ENCODE measurements around the gene SNX30. TPM values are rescaled to one million over a fixed set of nuclear protein-coding genes. Genes with fewer than 3 reads are reported as not detected.
A peak's percentile ranks its signal among the peaks of the same experiment; 100 is the strongest.

Gene SNX30
- total RNA-seq, 2 experiments from 2014 or later: 5.5 to 7.2 TPM

- no peaks in the 10 kb centered on the region for H3K27me3 Mint-ChIP-seq (ENCODE audit: low read depth)
- CTCF ChIA-PET: no interaction called here
- H3K4me3 Mint-ChIP-seq: no peak overlapping the region
- POLR2A ChIA-PET: no interaction called here
- H3K36me3 Mint-ChIP-seq (ENCODE audit: low read depth): peaks cover 2% of the 10 kb centered on the region
- ATAC-seq (no peak), DNase-seq (no peak)
- no peaks in the 10 kb centered on the region for H3K9me3 Mint-ChIP-seq (ENCODE audit: insufficient read depth)
- H3K27ac Mint-ChIP-seq: no peak overlapping the region
- H3K4me1 Mint-ChIP-seq (ENCODE audit: low read depth): no peaks in the 10 kb centered on the region
These were observed 59.3 kb downstream of the SNX30 start for GRCh38 chr9:112809906-112810305.

GRCh38 chr9:112810696-112811490 is 60.3 kb downstream of the SNX30 start:
- no peak overlapping the region for H3K4me3 Mint-ChIP-seq
- ChIA-PET CTCF (interaction anchor here (1.0 kb wide), 1 partner anchor 9 kb away, joined by 3 read pairs; no protein-coding TSS in a partner anchor), POLR2A (no interaction called here)
- ATAC-seq (no peak), DNase-seq (no peak)
- H3K27me3 Mint-ChIP-seq (ENCODE audit: low read depth): no peaks in the 10 kb centered on the region
- H3K36me3 Mint-ChIP-seq (ENCODE audit: low read depth): peaks cover 2% of the 10 kb centered on the region
- H3K4me1 Mint-ChIP-seq (ENCODE audit: low read depth): no peaks in the 10 kb centered on the region
- no peak overlapping the region for H3K27ac Mint-ChIP-seq
- H3K9me3 Mint-ChIP-seq (ENCODE audit: insufficient read depth): no peaks in the 10 kb centered on the region

GRCh38 chr9:112811518-112811917 is 61.0 kb downstream of the SNX30 start:
- Mint-ChIP-seq H3K27me3 (ENCODE audit: low read depth) (no peaks in the 10 kb centered on the region), H3K4me3 (no peak overlapping the region), H3K9me3 (ENCODE audit: insufficient read depth) (no peaks in the 10 kb centered on the region), H3K27ac (no peak overlapping the region), H3K4me1 (ENCODE audit: low read depth) (no peaks in the 10 kb centered on the region), H3K36me3 (ENCODE audit: low read depth) (no peaks in the 10 kb centered on the region)
- DNase-seq (no peak), ATAC-seq (no peak)
- ChIA-PET CTCF (interaction anchor here (1.0 kb wide), 1 partner anchor 8 kb away, joined by 3 read pairs; no protein-coding TSS in a partner anchor), POLR2A (no interaction called here)

- no peak for DNase-seq
- no peaks in the 10 kb centered on the region for H3K27me3 Mint-ChIP-seq (ENCODE audit: low read depth)
- H3K4me1 Mint-ChIP-seq (ENCODE audit: low read depth): peaks cover 4% of the 10 kb centered on the region
- ATAC-seq: no peak
- ChIA-PET CTCF (no interaction called here), POLR2A (no interaction called here)
- peaks cover 4% of the 10 kb centered on the region for H3K36me3 Mint-ChIP-seq (ENCODE audit: low read depth)
- no peaks in the 10 kb centered on the region for H3K9me3 Mint-ChIP-seq (ENCODE audit: insufficient read depth)
- no peak overlapping the region for H3K27ac Mint-ChIP-seq
- H3K4me3 Mint-ChIP-seq: no peak overlapping the region
These were observed 65.3 kb downstream of the SNX30 start for GRCh38 chr9:112815868-112816267.

- Mint-ChIP-seq H3K9me3 (ENCODE audit: insufficient read depth) (no peaks in the 10 kb centered on the region), H3K27me3 (ENCODE audit: low read depth) (no peaks in the 10 kb centered on the region), H3K36me3 (ENCODE audit: low read depth) (peaks cover 4% of the 10 kb centered on the region), H3K27ac (no peak overlapping the region), H3K4me1 (ENCODE audit: low read depth) (peaks cover 4% of the 10 kb centered on the region), H3K4me3 (no peak overlapping the region)
- ChIA-PET POLR2A (no interaction called here), CTCF (no interaction called here)
- DNase-seq: no peak
- ATAC-seq: no peak
These were observed 67.3 kb downstream of the SNX30 start for GRCh38 chr9:112817860-112818203.

- ChIA-PET POLR2A (no interaction called here), CTCF (interaction anchor here (0.8 to 1.6 kb wide), 9 partner anchors 9 to 1222 kb away, joined by 3 to 5 read pairs (median 3); partner anchors contain the start of gene INIP)
- no peak overlapping the region for H3K4me3 Mint-ChIP-seq
- no peaks in the 10 kb centered on the region for H3K27me3 Mint-ChIP-seq (ENCODE audit: low read depth)
- peaks cover 4% of the 10 kb centered on the region for H3K4me1 Mint-ChIP-seq (ENCODE audit: low read depth)
- DNase-seq (peak; percentile 24), ATAC-seq (no peak)
- no peak overlapping the region for H3K27ac Mint-ChIP-seq
- no peaks in the 10 kb centered on the region for H3K9me3 Mint-ChIP-seq (ENCODE audit: insufficient read depth)
- H3K36me3 Mint-ChIP-seq (ENCODE audit: low read depth): peaks cover 4% of the 10 kb centered on the region
These were observed 69.3 kb downstream of the SNX30 start for GRCh38 chr9:112819635-112820496.

GRCh38 chr9:112820881-112821280 is 70.3 kb downstream of the SNX30 start:
- no peaks in the 10 kb centered on the region for H3K27me3 Mint-ChIP-seq (ENCODE audit: low read depth)
- no peak for ATAC-seq
- POLR2A ChIA-PET: no interaction called here
- CTCF ChIA-PET: interaction anchor here (1.3 kb wide), 1 partner anchor 103 kb away, joined by 3 read pairs; the partner anchor contains the start of gene INIP
- H3K4me3 Mint-ChIP-seq: no peak overlapping the region
- H3K27ac Mint-ChIP-seq: no peak overlapping the region
- peaks cover 4% of the 10 kb centered on the region for H3K4me1 Mint-ChIP-seq (ENCODE audit: low read depth)
- H3K9me3 Mint-ChIP-seq (ENCODE audit: insufficient read depth): no peaks in the 10 kb centered on the region
- H3K36me3 Mint-ChIP-seq (ENCODE audit: low read depth): peaks cover 4% of the 10 kb centered on the region
- DNase-seq: no peak

GRCh38 chr9:112822618-112823017 is 72.1 kb downstream of the SNX30 start:
- ATAC-seq: no peak
- no peak for DNase-seq
- Mint-ChIP-seq H3K4me1 (ENCODE audit: low read depth) (peaks cover 4% of the 10 kb centered on the region), H3K27ac (no peak overlapping the region), H3K36me3 (ENCODE audit: low read depth) (peaks cover 4% of the 10 kb centered on the region), H3K9me3 (ENCODE audit: insufficient read depth) (no peaks in the 10 kb centered on the region), H3K4me3 (no peak overlapping the region), H3K27me3 (ENCODE audit: low read depth) (no peaks in the 10 kb centered on the region)
- POLR2A ChIA-PET: no interaction called here
- CTCF ChIA-PET: no interaction called here

GRCh38 chr9:112823257-112823656 is 72.7 kb downstream of the SNX30 start:
- Mint-ChIP-seq H3K27me3 (ENCODE audit: low read depth) (no peaks in the 10 kb centered on the region), H3K4me3 (no peak overlapping the region), H3K36me3 (ENCODE audit: low read depth) (peaks cover 2% of the 10 kb centered on the region), H3K4me1 (ENCODE audit: low read depth) (peaks cover 4% of the 10 kb centered on the region), H3K27ac (no peak overlapping the region), H3K9me3 (ENCODE audit: insufficient read depth) (no peaks in the 10 kb centered on the region)
- ChIA-PET CTCF (interaction anchor here (1.1 kb wide), 1 partner anchor 22 kb away, joined by 4 read pairs; no protein-coding TSS in a partner anchor), POLR2A (interaction anchor here (0.6 kb wide), 1 partner anchor 80 kb away, joined by 3 read pairs; no protein-coding TSS in a partner anchor)
- no peak for ATAC-seq
- DNase-seq: no peak

- H3K27me3 Mint-ChIP-seq (ENCODE audit: low read depth): no peaks in the 10 kb centered on the region
- no peak overlapping the region for H3K4me3 Mint-ChIP-seq
- ATAC-seq (no peak), DNase-seq (peak; percentile 23)
- H3K9me3 Mint-ChIP-seq (ENCODE audit: insufficient read depth): no peaks in the 10 kb centered on the region
- CTCF ChIA-PET: interaction anchor here (1.0 to 2.1 kb wide), 2 partner anchors 14 to 71 kb away, joined by 3 to 10 read pairs; no protein-coding TSS in a partner anchor
- peaks cover 7% of the 10 kb centered on the region for H3K4me1 Mint-ChIP-seq (ENCODE audit: low read depth)
- POLR2A ChIA-PET: no interaction called here
- no peak overlapping the region for H3K27ac Mint-ChIP-seq
- H3K36me3 Mint-ChIP-seq (ENCODE audit: low read depth): peaks cover 2% of the 10 kb centered on the region
These were observed 80.8 kb downstream of the SNX30 start for GRCh38 chr9:112831281-112831851.

- Mint-ChIP-seq H3K4me3 (no peak overlapping the region), H3K27me3 (ENCODE audit: low read depth) (no peaks in the 10 kb centered on the region), H3K9me3 (ENCODE audit: insufficient read depth) (no peaks in the 10 kb centered on the region), H3K27ac (no peak overlapping the region), H3K36me3 (ENCODE audit: low read depth) (peaks cover 2% of the 10 kb centered on the region), H3K4me1 (ENCODE audit: low read depth) (peaks cover 7% of the 10 kb centered on the region)
- no peak for DNase-seq
- CTCF ChIA-PET: interaction anchor here (2.1 kb wide), 1 partner anchor 71 kb away, joined by 10 read pairs; no protein-coding TSS in a partner anchor
- POLR2A ChIA-PET: no interaction called here
- no peak for ATAC-seq
These were observed 81.4 kb downstream of the SNX30 start for GRCh38 chr9:112831969-112832368.

- Mint-ChIP-seq H3K27ac (no peak overlapping the region), H3K4me3 (no peak overlapping the region), H3K36me3 (ENCODE audit: low read depth) (peaks cover 2% of the 10 kb centered on the region), H3K4me1 (ENCODE audit: low read depth) (peaks cover 7% of the 10 kb centered on the region), H3K27me3 (ENCODE audit: low read depth) (no peaks in the 10 kb centered on the region), H3K9me3 (ENCODE audit: insufficient read depth) (no peaks in the 10 kb centered on the region)
- ATAC-seq: no peak
- CTCF ChIA-PET: no interaction called here
- POLR2A ChIA-PET: no interaction called here
- DNase-seq: no peak
These were observed 82.5 kb downstream of the SNX30 start for GRCh38 chr9:112833081-112833480.

Data from activated CD8-positive, alpha-beta T cell treated with anti-CD3 and anti-CD28 coated beads, Interleukin-2, amount 10 ng/mL, durations not matched to agents 7 days and 5 days (primary cell).